ENCODE data around the gene LDB2.

The LDB2 gene

GRCh38 chr4:16714191-16714590 lies 184.3 kb downstream of the LDB2 start:
- no peak for DNase-seq

DNA sequence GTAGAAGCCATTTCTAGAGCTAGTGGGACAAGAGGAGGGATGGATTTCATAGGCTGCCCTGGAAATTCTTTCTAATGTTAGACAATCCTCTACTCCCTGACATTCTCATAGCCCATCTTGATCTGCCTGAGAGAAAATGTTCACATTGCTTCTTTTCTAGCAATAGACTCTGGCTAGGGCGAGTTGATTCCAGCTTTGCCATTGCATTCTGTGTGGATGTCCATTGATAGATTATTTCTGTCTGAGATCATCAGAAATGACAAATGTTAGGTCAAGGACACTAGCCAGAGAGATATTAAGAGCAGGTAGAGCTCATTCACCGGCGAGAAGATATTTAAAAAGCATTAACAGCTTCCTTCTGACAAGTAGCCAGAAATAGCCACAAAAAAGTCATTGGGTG lies 184.7 kb downstream of the LDB2 start:
- DNase-seq, result no peak

- DNase-seq, result no peak
Observed at GRCh38 chr4:16713271-16713670, 185.2 kb downstream of the LDB2 start.

GRCh38 chr4:16710198-16710597 lies 188.2 kb downstream of the LDB2 start:
- no peak for DNase-seq

DNA sequence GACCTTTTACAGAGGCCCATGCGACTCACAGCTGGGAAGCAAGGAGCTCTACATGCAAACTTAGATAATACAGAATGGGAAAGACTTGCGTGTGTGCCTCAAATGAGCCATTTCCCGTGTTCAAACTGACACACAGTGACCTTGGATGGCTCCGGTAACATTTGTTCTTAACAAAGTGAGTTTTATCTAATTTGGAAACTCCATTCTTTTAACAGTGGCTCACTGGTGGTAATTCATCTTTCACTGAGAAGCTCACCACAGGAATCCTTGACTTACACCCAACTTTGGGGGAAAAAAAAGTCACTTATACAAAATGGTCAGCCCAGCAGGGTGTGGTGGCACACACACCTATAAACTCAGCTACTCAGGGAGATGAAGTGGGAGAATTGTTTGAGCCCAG lies 190.6 kb downstream of the LDB2 start:
- no peak for DNase-seq

GRCh38 chr4:16706251-16706650 lies 192.2 kb downstream of the LDB2 start:
- DNase-seq, result no peak

GRCh38 chr4:16705341-16705740 lies 193.1 kb downstream of the LDB2 start:
- peak; percentile 76 for DNase-seq

- no peak for DNase-seq
Observed at GRCh38 chr4:16704489-16704888, 194.0 kb downstream of the LDB2 start.

GRCh38 chr4:16695896-16696295 lies 202.5 kb downstream of the LDB2 start:
- DNase-seq, result no peak

DNA sequence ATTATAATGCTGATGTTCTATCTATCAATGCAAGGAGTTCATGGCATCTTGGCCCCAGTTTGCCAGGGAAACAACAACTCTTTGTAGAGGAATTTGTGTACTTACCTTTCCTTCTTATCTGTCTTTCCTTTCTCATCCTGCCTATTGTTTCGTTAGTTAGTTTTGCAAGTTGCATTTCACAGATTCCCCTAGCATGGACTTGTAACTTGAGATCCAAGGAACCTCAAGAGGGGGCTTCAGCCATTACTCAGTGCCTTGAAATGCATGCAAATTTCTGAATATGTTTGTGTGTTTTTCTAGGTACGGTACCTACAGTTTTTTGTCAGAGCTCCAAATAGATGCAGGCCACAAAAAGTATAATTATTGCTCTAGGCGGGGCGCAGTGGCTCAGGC lies 203.6 kb downstream of the LDB2 start:
- DNase-seq, result no peak

DNA sequence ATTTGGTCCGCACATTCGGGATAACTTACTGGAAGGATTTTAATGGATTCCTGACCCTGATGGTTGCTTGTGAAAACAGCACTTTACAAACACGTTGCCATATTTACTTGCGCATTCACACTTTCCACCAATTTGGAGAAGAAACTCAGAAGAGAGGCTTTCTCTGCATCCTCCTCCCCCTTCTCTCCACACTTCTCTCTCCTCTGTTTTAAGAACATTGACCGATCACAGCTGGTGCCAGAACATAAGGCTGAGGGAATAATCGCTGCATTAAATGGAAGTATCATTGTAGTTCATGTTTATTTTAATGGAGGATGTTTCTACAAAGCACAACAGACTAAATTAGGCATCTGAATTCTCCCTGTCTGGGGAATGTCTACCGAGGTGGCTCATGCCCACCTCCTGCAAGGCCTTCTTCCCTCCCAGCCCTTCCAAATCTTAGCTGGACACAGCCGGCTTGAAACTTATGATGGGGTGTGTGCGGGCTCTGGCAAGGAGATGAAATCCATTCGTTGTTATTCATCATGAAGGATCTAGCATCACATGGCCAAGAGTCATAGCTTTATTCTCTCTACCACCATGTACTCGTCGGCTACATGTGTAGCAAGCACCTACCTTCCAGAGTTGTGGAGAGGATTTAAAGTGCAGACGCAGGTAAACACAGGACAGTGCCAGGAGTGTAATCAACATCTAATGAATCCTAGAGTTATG lies 204.1 kb downstream of the LDB2 start:
- DNase-seq, result no peak

GRCh38 chr4:16693641-16694040 lies 204.8 kb downstream of the LDB2 start:
- DNase-seq, result peak; percentile 52

GRCh38 chr4:16692961-16693506 lies 205.4 kb downstream of the LDB2 start:
- DNase-seq, result no peak

GRCh38 chr4:16692524-16692923 lies 205.9 kb downstream of the LDB2 start:
- DNase-seq, result no peak

- DNase-seq, result no peak
Observed at GRCh38 chr4:16692046-16692445, 206.4 kb downstream of the LDB2 start.

- no peak for DNase-seq
Observed at GRCh38 chr4:16691450-16691849, 207.0 kb downstream of the LDB2 start.

DNA sequence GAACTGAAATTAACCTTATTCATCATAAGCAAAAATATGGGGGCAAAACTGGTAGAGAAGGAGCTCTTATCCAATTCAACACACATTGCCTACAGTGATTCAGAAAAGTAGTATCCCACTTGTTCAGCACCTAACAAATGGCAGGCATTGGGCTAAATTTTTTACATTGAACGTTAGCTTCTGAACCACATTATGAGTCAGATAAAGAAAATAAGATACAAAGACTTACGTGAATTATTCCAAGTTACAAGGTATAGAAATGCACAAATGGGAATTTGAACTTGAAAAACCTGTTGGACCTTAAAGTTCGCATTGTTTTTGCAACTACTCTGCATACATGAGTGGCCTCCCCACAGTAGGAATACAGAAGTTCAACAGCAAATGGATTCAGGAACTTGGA lies 210.6 kb downstream of the LDB2 start:
- DNase-seq, result no peak

- DNase-seq, result no peak
Observed at GRCh38 chr4:16687011-16687410, 211.4 kb downstream of the LDB2 start.

GRCh38 chr4:16686195-16686594 lies 212.2 kb downstream of the LDB2 start:
- no peak for DNase-seq

DNA sequence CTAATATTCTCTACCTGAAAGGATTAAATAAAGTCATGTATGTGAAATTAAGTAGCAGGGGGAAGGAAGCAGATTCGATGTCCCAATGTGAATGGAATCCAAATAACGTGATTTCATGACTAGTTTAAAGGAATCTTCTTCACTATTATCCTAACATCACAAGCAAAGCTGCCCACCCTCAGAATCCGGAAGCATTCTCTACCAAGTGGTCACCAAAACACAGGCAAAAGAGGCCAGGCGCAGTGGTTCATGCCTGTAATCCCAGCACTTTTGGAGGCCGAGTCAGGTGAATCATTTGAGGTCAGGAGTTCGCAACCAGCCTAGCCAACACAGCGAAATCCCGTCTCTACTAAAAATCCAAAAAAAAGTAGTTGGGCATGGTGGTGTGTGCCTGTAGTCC lies 212.9 kb downstream of the LDB2 start:
- no peak for DNase-seq

DNA sequence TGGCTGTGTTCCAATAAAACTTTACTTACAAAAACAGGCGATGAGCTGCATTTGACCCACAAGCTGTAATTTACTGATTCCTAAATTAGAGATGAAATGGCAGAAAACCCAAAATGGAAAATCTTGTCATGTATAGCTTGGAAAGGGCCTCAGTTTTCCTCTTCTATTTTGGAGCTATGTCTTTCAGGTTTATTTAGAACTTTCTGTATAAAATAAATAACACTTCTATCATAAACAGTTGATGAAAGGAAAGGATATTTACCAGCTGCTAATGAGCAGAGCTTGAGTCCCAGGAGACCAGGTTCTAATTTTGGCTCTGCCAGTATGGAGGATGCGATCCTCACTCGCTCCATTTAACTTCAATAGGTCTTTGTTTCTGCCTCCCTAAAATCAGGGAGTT lies 213.5 kb downstream of the LDB2 start:
- no peak for DNase-seq

- DNase-seq, result no peak
Observed at GRCh38 chr4:16684097-16684496, 214.3 kb downstream of the LDB2 start.

- DNase-seq, result no peak
Observed at GRCh38 chr4:16682975-16683374, 215.5 kb downstream of the LDB2 start.

- DNase-seq, result no peak
Observed at GRCh38 chr4:16677001-16677944, 221.2 kb downstream of the LDB2 start.
